Heart left ventricle (tissue), 16 donors: ENCODE data around the gene GRHL1. TPM values are rescaled to one million over a fixed set of nuclear protein-coding genes. Genes with fewer than 3 reads are reported as not detected.

ENCODE experiments used
- ATAC-seq, 4 donors: fragments of 200-7000 bp; cut with Tn5 transposase; one replicate each; pipeline ENCODE4 v1.9.1; 2020 to 2022; ENCODE audit warnings: moderate library complexity in 4 of 4, mild to moderate bottlenecking in 3 of 4, moderate number of reproducible peaks in 1 of 4
- DNase-seq, 5 donors: peaks; one replicate each; pipeline ENCODE4 v3.0.0-alpha.2; 2020
- H3K27ac ChIP-seq, 12 donors: fragments of 200-600 bp; sonication (generic) in 4 of 12; one replicate each; pipeline versions ENCODE4 v1.5.0 to v1.8.0; 2016 to 2022; ENCODE audit warnings: mild to moderate bottlenecking in 2 of 12
- H3K27me3 ChIP-seq, 9 donors: fragments of 200-600 bp; sonication (generic) in 2 of 9; one replicate each; pipeline versions ENCODE4 v1.5.1 to v1.8.0; 2016 to 2022; ENCODE audit warnings: mild to moderate bottlenecking in 3 of 9
- H3K36me3 ChIP-seq, 9 donors: fragments of 200-600 bp; sonication (generic) in 2 of 9; one replicate each; pipeline versions ENCODE4 v1.5.0 to v1.8.0; 2018 to 2022; ENCODE audit warnings: mild to moderate bottlenecking in 2 of 9
- H3K4me1 ChIP-seq, 12 donors: fragments of 200-600 bp; sonication (generic) in 4 of 12; one replicate each; pipeline versions ENCODE4 v1.5.0 to v1.8.0; 2016 to 2022; ENCODE audit warnings: mild to moderate bottlenecking in 3 of 12
- H3K4me3 ChIP-seq, 12 donors: fragments of 200-600 bp; sonication (generic) in 4 of 12; one replicate each; pipeline versions ENCODE4 v1.5.0 to v1.8.0; 2017 to 2022; ENCODE audit warnings: mild to moderate bottlenecking in 9 of 12, moderate library complexity in 4 of 12
- H3K9me3 ChIP-seq, 12 donors: fragments of 200-600 bp; sonication (generic) in 4 of 12; one replicate each; pipeline versions ENCODE4 v1.5.0 to v1.8.0; 2016 to 2022; ENCODE audit warnings: mild to moderate bottlenecking in 1 of 12
- CTCF ChIP-seq, 12 donors: fragments of 200-600 bp; sonication (generic) in 4 of 12; IDR thresholded peaks; one replicate each; pipeline versions ENCODE4 v1.5.0 to v1.8.0; 2018 to 2022; ENCODE audit warnings: antibody characterized with exemption in 12 of 12, mild to moderate bottlenecking in 5 of 12
- POLR2A ChIP-seq, 2 donors: fragments of 450-650 bp; IDR thresholded peaks; one replicate each; pipeline ENCODE4 v1.6.1; 2017; ENCODE audit warnings: antibody characterized with exemption in 2 of 2, mild to moderate bottlenecking in 2 of 2, moderate library complexity in 2 of 2
- WGBS, 4 donors: extraction: QIAGEN DNeasy Blood & Tissue Kit in 2 of 4; methylation state at CpG; one replicate each; pipeline versions ENCODE4 v1.1.5 to v1.1.7; 2013 to 2018; 5-methylcytosine and 5-hydroxymethylcytosine counted together
- intact Hi-C, 10 donors: fragments of 100-400 bp; cut with DNase I; formaldehyde crosslinking; loops; one replicate each; pipeline versions ENCODE4 v1.11.1 to v1.14.2; 2022
- polyA plus RNA-seq, 2 donors: library from polyadenylated mRNA; stranded (reverse); fragments of 200-250 nt; gene quantifications; one replicate each; pipeline ENCODE4 v1.2.3, GENCODE V29; 2013
- total RNA-seq, 9 donors: library from RNA; depleted of rRNA in 2 of 9; stranded (reverse); fragments of >200 nt in 2 of 9; fragmentation: NEBNext Ultra II Directional in 3 of 9; extraction: Animal tissue kit (Norgen Biotek cat#: 25700) in 3 of 9; gene quantifications; one replicate each; pipeline versions ENCODE4 v1.1.0 to v1.2.4, GENCODE V29; 2016 to 2023
- donor health status: ischemic (EF 13 %, LVEDD 7.1; RV severe dilation, severe dysfunction).
- donor health status: healthy with polysubstance abuse.
- donor health status: DM: no; HTN: yes; CAD: no.
- donor health status: DM: no; HTN: no; CAD: no.
- donor health status: ischemic (EF 25% LVEDD 6.9; RV normal size, moderate dysfunction).
- donor health status: ischemic (EF 25% LVEDD 5.7; RV mildly dilated, moderate dysfunction).
- donor health status: healthy.
- donor health status: DM: yes; HTN: yes; CAD: no.
- donor health status: ischemic (EF 35%, LVEDD 5.7; RV mildly dilated, moderate dysfunction).
- donor health status: nonischemic (EF 11% LVEDD 7.7; RV severe dilation, severe dysfunction).
- donor health status: DM: yes; HTN: yes; CAD: no.
- donor health status: PGD.
- donor health status: ischemic (EF 29% LVEDD 5.4; RV normal size, mild dysfunction).
- donor health status: nonischemic (EF 23%, LVEDD 6.1; RV moderate dilation, normal function).

The GRHL1 gene
- total and polyA plus RNA-seq, 11 donors = 0.50 to 2.8 (median 1.0) TPM

DNA sequence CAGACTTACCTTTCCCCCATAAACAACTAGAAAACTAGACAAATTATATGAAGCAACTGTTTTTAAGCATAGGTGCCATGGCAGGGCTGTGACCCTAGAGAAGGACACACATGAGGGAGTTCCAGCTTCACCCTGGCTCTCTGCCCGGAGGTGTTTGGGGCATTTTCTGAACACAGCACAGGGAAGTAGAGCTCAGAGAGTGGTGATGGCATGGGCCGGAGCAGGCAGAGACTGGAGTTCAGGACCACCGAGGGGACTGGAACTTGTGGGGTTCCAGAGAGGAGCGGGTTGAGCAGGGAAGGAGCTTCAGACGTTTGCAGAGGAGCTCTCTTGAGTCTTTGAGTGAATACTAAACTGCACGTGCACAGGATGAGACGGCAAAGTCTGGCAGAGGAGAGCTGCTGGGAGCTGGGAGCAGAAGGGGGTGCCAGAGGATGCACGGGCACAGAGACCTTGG is 65.3 kb downstream of the GRHL1 start:
- WGBS, 4 donors = 87 to 89% (median 87%) methylated on average over 8 of the region's 8 CpGs
- TF ChIP-seq POLR2A (IDR thresholded peaks at IDR 0.05) (no peak), CTCF (IDR thresholded peaks at IDR 0.05) (no peak)

GRCh38 chr2:10017313-10017941 is 65.9 kb downstream of the GRHL1 start:
- no peak overlapping the region for H3K4me3 ChIP-seq
- peaks cover 0 to 20% (median 0%) of the 10 kb centered on the region in 12 donors for H3K4me1 ChIP-seq
- H3K27me3 ChIP-seq = no peaks in the 10 kb centered on the region
- DNase-seq = peak in 1 of 5 donors; percentile 9
- ATAC-seq = no peak
- intact Hi-C loops = no loop called here
- no peak for TF ChIP-seq CTCF (IDR thresholded peaks at IDR 0.05)
- no peak for TF ChIP-seq POLR2A (IDR thresholded peaks at IDR 0.05)
- H3K27ac ChIP-seq = no peak overlapping the region
- WGBS, 4 donors = 90 to 94% (median 92%) methylated on average over 5 of the region's 5 CpGs
- H3K9me3 ChIP-seq = peaks cover 0 to 13% (median 2%) of the 10 kb centered on the region in 12 donors
- H3K36me3 ChIP-seq = no peaks in the 10 kb centered on the region

More for the DNA sequence above, 65.3 kb downstream of the GRHL1 start:
- peak in 1 of 5 donors; percentile 5 for DNase-seq
- Histone ChIP-seq H3K4me1 (peaks cover 0 to 20% (median 0%) of the 10 kb centered on the region in 12 donors), H3K4me3 (no peak overlapping the region), H3K36me3 (no peaks in the 10 kb centered on the region), H3K27me3 (no peaks in the 10 kb centered on the region), H3K9me3 (peaks cover 0 to 13% (median 2%) of the 10 kb centered on the region in 12 donors), H3K27ac (no peak overlapping the region)
- no peak for ATAC-seq
- intact Hi-C loops = no loop called here

DNA sequence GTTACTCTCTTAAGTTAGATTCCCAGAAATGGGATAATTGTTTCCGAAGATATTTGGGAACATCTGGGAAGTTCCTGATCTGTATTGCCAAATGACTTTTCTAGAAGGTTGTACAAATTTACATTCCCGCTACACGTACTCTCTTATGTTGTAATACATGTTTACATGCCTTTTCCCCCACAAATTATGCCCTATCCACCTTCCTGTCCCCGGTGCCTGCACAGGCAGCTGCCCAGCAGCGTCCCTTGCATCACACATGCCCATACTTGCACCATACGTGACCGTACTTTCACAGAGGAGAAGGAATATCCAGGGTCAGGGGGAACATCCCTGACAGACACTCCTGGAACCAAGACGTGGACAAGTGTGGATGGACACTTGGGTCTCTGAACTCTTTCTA is 67.7 kb downstream of the GRHL1 start:
- 82 to 86% (median 84%) methylated on average over 8 of the region's 8 CpGs for WGBS, 4 donors
- Histone ChIP-seq H3K27me3 (no peaks in the 10 kb centered on the region), H3K9me3 (peaks cover 0 to 13% (median 2%) of the 10 kb centered on the region in 12 donors), H3K4me3 (no peak overlapping the region), H3K36me3 (no peaks in the 10 kb centered on the region), H3K27ac (no peak overlapping the region), H3K4me1 (peaks cover 0 to 20% (median 0%) of the 10 kb centered on the region in 12 donors)
- ATAC-seq (no peak), DNase-seq (peak in 2 of 5 donors; percentile 23 to 42)
- no peak for TF ChIP-seq CTCF (IDR thresholded peaks at IDR 0.05)
- intact Hi-C loops = no loop called here

- 76 to 85% (median 81%) methylated on average over 12 to 27 of the region's 27 CpGs for WGBS, 4 donors
- H3K9me3 ChIP-seq = peaks cover 0 to 13% (median 2%) of the 10 kb centered on the region in 12 donors
- intact Hi-C loops = no loop called here
- peak overlapping the region in 1 of 12 donors; percentile 52 for H3K27ac ChIP-seq
- DNase-seq = peak in 2 of 5 donors; percentile 22 to 54
- H3K4me3 ChIP-seq = no peak overlapping the region
- peaks cover 0 to 20% (median 0%) of the 10 kb centered on the region in 12 donors for H3K4me1 ChIP-seq
- H3K36me3 ChIP-seq = no peaks in the 10 kb centered on the region
- no peak for ATAC-seq
- H3K27me3 ChIP-seq = no peaks in the 10 kb centered on the region
- TF ChIP-seq CTCF (IDR thresholded peaks at IDR 0.05) (no peak), POLR2A (IDR thresholded peaks at IDR 0.05) (no peak)
Measured at GRCh38 chr2:10019602-10020400, 68.3 kb downstream of the GRHL1 start.
